C4-2B (cell line): ENCODE data around the gene PRRT4.

Experiments used
- H3K27ac ChIP-seq: fragments of 450-650 bp; 2 replicates; pipeline ENCODE4 v1.5.1; 2017
- CTCF ChIP-seq: fragments of 450-650 bp; conservative IDR thresholded peaks from 2 replicates; pipeline ENCODE4 v1.5.1; 2017; ENCODE audit warnings: mild to moderate bottlenecking
- ZFX ChIP-seq: fragments of 450-650 bp; IDR thresholded peaks from 2 replicates; pipeline ENCODE4 v1.6.1; 2017

Gene PRRT4

GRCh38 chr7:128307061-128307460 lies 54.4 kb downstream of the PRRT4 start:
- no peak for TF ChIP-seq CTCF
- TF ChIP-seq ZFX, result no peak
- no peak overlapping the region for H3K27ac ChIP-seq

- no peak for TF ChIP-seq ZFX
- TF ChIP-seq CTCF, result no peak
- no peak overlapping the region for H3K27ac ChIP-seq
These were observed 57.3 kb downstream of the PRRT4 start for GRCh38 chr7:128304212-128304611.

DNA sequence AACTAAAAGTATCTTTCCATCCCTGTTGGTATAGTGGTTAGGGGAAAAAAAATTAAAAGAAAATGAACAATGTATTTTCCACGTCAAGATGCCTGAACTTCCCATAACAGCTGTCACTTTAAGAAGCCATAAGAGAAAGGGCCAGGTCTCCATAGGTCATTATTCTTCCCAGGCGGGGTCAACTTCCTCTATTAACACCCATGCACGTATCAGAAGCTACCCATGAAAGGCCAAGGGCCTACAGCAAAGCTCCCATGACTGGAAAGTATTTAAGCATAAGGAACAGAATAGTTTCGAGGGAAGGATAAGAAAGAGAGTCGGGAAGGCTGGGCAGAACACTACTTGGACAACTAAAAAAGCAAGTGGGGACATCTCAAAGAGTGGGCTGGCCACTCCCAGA lies 57.8 kb downstream of the PRRT4 start:
- no peak overlapping the region for H3K27ac ChIP-seq
- no peak for TF ChIP-seq ZFX
- no peak for TF ChIP-seq CTCF

DNA sequence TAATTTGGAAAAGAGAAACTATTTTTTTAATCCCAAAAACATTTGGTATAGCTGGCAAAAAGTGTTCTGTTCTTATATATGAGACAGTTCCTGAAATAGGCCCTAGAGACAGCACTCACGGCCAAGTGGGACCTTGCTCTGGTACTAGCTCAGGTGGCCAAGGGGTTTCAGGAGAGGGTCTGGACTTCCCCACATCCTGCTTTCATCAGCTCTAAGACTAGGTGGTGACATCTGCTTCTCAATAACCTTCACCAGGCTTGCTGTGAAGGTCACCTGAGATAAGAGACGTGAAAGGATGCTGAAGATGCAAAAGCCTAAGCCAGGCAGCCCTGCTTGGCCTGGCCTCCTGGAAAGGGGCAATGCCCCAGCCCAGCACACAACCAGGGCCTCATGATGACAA lies 58.4 kb downstream of the PRRT4 start:
- TF ChIP-seq CTCF (no peak), ZFX (no peak)
- no peak overlapping the region for H3K27ac ChIP-seq

DNA sequence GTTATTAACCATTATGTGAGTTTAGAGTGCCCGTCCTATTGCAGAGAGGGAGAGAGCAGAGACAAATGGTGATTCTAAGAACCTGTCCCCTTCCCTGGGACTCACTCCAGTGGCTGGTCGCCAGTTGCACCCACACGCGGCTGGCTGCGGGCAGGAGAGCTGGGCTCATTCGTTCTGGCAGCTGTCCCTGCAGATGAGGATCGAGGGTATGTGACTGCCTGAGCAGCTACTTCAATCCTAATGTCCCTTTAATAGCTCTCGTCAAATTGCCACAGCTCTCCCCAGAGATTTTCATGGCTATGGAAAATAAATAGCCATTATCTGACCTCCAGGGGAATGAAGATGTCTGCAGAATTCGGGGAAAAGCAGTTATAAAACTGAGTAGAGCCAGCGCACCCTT lies 59.4 kb downstream of the PRRT4 start:
- TF ChIP-seq CTCF (no peak), ZFX (no peak)
- no peak overlapping the region for H3K27ac ChIP-seq
